ENCODE results near the gene NMRK2.

NMRK2 gene

GRCh38 chr19:3981736-3982681, 49.1 kb downstream of the NMRK2 start:
- no peak for ATAC-seq
- DNase-seq, result no peak

GRCh38 chr19:3982701-3983541, 50.1 kb downstream of the NMRK2 start:
- DNase-seq, result no peak
- peak; percentile 10 for ATAC-seq

GRCh38 chr19:3983542-3983914, 50.7 kb downstream of the NMRK2 start:
- DNase-seq (no peak), ATAC-seq (no peak)

- ATAC-seq (no peak), DNase-seq (peak; percentile 34)
Measured at GRCh38 chr19:3983936-3984583, 51.2 kb downstream of the NMRK2 start.

- DNase-seq (no peak), ATAC-seq (no peak)
Measured at GRCh38 chr19:3984584-3984907, 51.7 kb downstream of the NMRK2 start.

GRCh38 chr19:3984908-3985642, 52.2 kb downstream of the NMRK2 start, which contains the start of gene EEF2:
EEF2 (minus strand) TSS chr19:3985463; CDS start chr19:3985380, 83 bp downstream.
- DNase-seq, result peak; percentile 92
- peak; percentile 24 for ATAC-seq

GRCh38 chr19:3985643-3986259, 52.9 kb downstream of the NMRK2 start:
- no peak for ATAC-seq
- no peak for DNase-seq

- DNase-seq (peak; percentile 70), ATAC-seq (peak; percentile 25)
Measured at GRCh38 chr19:3986260-3987041, 53.6 kb downstream of the NMRK2 start.

- DNase-seq (peak; percentile 90), ATAC-seq (peak; percentile 33)
Measured at GRCh38 chr19:3987619-3988371, 54.9 kb downstream of the NMRK2 start.

GRCh38 chr19:3990815-3991117, 57.9 kb downstream of the NMRK2 start:
- ATAC-seq (no peak), DNase-seq (no peak)
